GM12878 (cell line): ENCODE data around the gene MDM1. TPM values are rescaled to one million over a fixed set of nuclear protein-coding genes. Genes with fewer than 3 reads are reported as not detected.

Experiments used
- ATAC-seq: fragments of 200-7000 bp; cut with Tn5 transposase; 3 replicates; pipeline ENCODE4 v1.9.1; 2020; ENCODE audit warnings: mild to moderate bottlenecking, moderate library complexity
- BruUV-seq: library from RNA; stranded (reverse); fragments of 400-500 nt; replicated peaks from 2 replicates; lab custom pipeline; 2021; lab: Mats Ljungman, UMichigan
- CTCF ChIA-PET: fragments of 300-600 bp; sonication (Branson Sonifier 250); formaldehyde crosslinking; extraction: SDS; loops from one replicate; lab custom pipeline; 2021; ENCODE audit warnings: inconsistent platforms; lab: Yijun Ruan, JAX
- POLR2A ChIA-PET: fragments of 350-600 bp; formaldehyde crosslinking; extraction: SDS; loops from one replicate; lab custom pipeline; 2021; ENCODE audit warnings: inconsistent platforms; lab: Charles Lee
- RAD21 ChIA-PET: fragments of 300-600 bp; sonication (Branson Sonifier 250); formaldehyde crosslinking; loops from one replicate; lab custom pipeline; 2023; ENCODE audit warnings: antibody characterized with exemption; ENCODE audit not compliant: unreplicated experiment; lab: Charles Lee
- SMC1A ChIA-PET: fragments of 300-600 bp; sonication (Branson Sonifier 250); formaldehyde crosslinking; loops from one replicate; lab custom pipeline; 2023; ENCODE audit not compliant: unreplicated experiment, uncharacterized antibody; lab: Charles Lee
- DNase-seq: peaks from one replicate; pipeline ENCODE4 v3.0.0-alpha.2; 2011; ENCODE audit warnings: low read depth, low spot score
- FAIRE-seq: peaks from 3 replicates; lab custom pipeline; 2011; peaks lifted over from hg19 to GRCh38; lab: Jason Lieb, UNC
- H2AFZ ChIP-seq: 2 replicates; pipeline ENCODE4 v1.6.0; 2011; ENCODE audit warnings: low read depth, low read length, control low read depth; ENCODE audit not compliant: control insufficient read depth
- H3K27ac ChIP-seq: 2 replicates; pipeline ENCODE4 v1.5.1; 2011; ENCODE audit warnings: control low read depth; ENCODE audit not compliant: control insufficient read depth, insufficient read depth
- H3K27me3 ChIP-seq, 2 experiments: replicated peaks in 1 of 2; 2 replicates each; pipeline versions ENCODE4 v1.6.0 to v1.6.1; 2011; ENCODE audit warnings: low read length in 1 of 2; ENCODE audit not compliant: control insufficient read depth in 2 of 2, insufficient read depth in 2 of 2
- H3K36me3 ChIP-seq, 2 experiments: 2 replicates each; pipeline ENCODE4 v1.5.1; 2011; ENCODE audit warnings: low read length in 1 of 2; ENCODE audit not compliant: control insufficient read depth in 2 of 2, insufficient read depth in 2 of 2
- H3K4me1 ChIP-seq: 2 replicates; pipeline ENCODE4 v1.6.1; 2011; ENCODE audit warnings: mild to moderate bottlenecking, low read length, moderate library complexity, mixed read lengths; ENCODE audit not compliant: control insufficient read depth, insufficient read depth
- H3K4me2 ChIP-seq: 2 replicates; pipeline ENCODE4 v1.6.0; 2011; ENCODE audit warnings: control low read depth; ENCODE audit not compliant: control insufficient read depth, insufficient read depth
- H3K4me3 ChIP-seq: fragments of 200-600 bp; sonication (generic); 2 replicates; pipeline ENCODE4 v1.5.1; 2016
- H3K79me2 ChIP-seq: 2 replicates; pipeline ENCODE4 v1.6.0; 2011; ENCODE audit warnings: low read length; ENCODE audit not compliant: control insufficient read depth, insufficient read depth
- H3K9ac ChIP-seq: 2 replicates; pipeline ENCODE4 v1.8.0; 2011; ENCODE audit warnings: low read length, control low read depth, mixed read lengths; ENCODE audit not compliant: control insufficient read depth, insufficient read depth
- H3K9me3 ChIP-seq: replicated peaks from 3 replicates; pipeline ENCODE4 v1.5.1; 2011; ENCODE audit warnings: mild to moderate bottlenecking, low read length; ENCODE audit not compliant: control insufficient read depth, insufficient read depth
- H4K20me1 ChIP-seq: 2 replicates; pipeline ENCODE4 v1.6.0; 2011; ENCODE audit not compliant: control insufficient read depth, insufficient read depth
- CBX5 ChIP-seq: sonication (generic); IDR thresholded peaks from 2 replicates; pipeline ENCODE4 v1.6.1; 2016; ENCODE audit warnings: low read depth, moderate library complexity, mild to moderate bottlenecking, inconsistent platforms
- CREM ChIP-seq: IDR thresholded peaks from 2 replicates; pipeline ENCODE4 v1.6.1; 2014; ENCODE audit warnings: antibody characterized with exemption, low read depth
- HDAC6 ChIP-seq: fragments of 200-600 bp; sonication (generic); IDR thresholded peaks from one replicate; pipeline ENCODE4 v1.8.0; 2017; ENCODE audit warnings: antibody characterized with exemption; ENCODE audit not compliant: unreplicated experiment
- RCOR1 ChIP-seq: conservative IDR thresholded peaks from 2 replicates; pipeline ENCODE4 v1.6.1; 2012; ENCODE audit warnings: low read depth, low read length, improper control_type of control experiment
- WGBS: methylation state at CpG from one replicate; pipeline ENCODE4 v1.1.6; 2016; ENCODE audit warnings: low lambda C conversion rate; ENCODE audit not compliant: insufficient replicate concordance, insufficient coverage; ENCODE audit errors: missing lambda C conversion rate; 5-methylcytosine and 5-hydroxymethylcytosine counted together
- in situ Hi-C: fragments of 300-500 bp; cut with MboI; formaldehyde crosslinking; loops from 9 replicates; pipeline ENCODE4 v1.14.3; 2018; ENCODE audit warnings: mixed read lengths
- intact Hi-C: fragments of 100-400 bp; cut with micrococcal nuclease; formaldehyde crosslinking; loops from one replicate; pipeline ENCODE4 v1.14.2; 2022; ENCODE audit not compliant: unreplicated experiment
- polyA plus RNA-seq, 11 experiments: library from polyadenylated mRNA; depleted of rRNA in 4 of 11; unstranded in 6 of 11; stranded (reverse) in 5 of 11; fragments of >200 nt; fragmentation: Nextera tagmentation in 4 of 11; fragmentation: Illumina TruSeq in 1 of 11; extraction: Ambion mirVana in 4 of 11; extraction: Trizol in 1 of 11; gene quantifications; 1 replicate in 1 of 11; 2 replicates in 10 of 11; pipeline versions ENCODE4 v1.2.1 to v1.2.3, GENCODE V29; 2011 to 2016; ENCODE audit warnings: inconsistent platforms in 2 of 11, missing spikeins in 2 of 11, low read depth in 1 of 11
- total RNA-seq, 4 experiments: library from RNA; depleted of rRNA in 3 of 4; stranded (reverse); fragments of >200 nt in 3 of 4; fragmentation: Illumina TruSeq in 1 of 4; extraction: Trizol in 1 of 4; gene quantifications; 2 replicates each; pipeline versions ENCODE4 v1.2.1 to v1.2.3, GENCODE V29; 2013 to 2021
- TF ChIP-seq, protein P1 (sequence below): fragments of 450-650 bp; conservative IDR thresholded peaks from 2 replicates; pipeline ENCODE4 v1.6.1; 2017; ENCODE audit warnings: mild to moderate bottlenecking, moderate library complexity

The MDM1 gene
- total and polyA plus RNA-seq, 10 of the 15 experiments (the other 5 are each of a cell fraction or from before 2014, with no cell fraction given) = 10.1 to 25.3 (median 16.5) TPM

DNA sequence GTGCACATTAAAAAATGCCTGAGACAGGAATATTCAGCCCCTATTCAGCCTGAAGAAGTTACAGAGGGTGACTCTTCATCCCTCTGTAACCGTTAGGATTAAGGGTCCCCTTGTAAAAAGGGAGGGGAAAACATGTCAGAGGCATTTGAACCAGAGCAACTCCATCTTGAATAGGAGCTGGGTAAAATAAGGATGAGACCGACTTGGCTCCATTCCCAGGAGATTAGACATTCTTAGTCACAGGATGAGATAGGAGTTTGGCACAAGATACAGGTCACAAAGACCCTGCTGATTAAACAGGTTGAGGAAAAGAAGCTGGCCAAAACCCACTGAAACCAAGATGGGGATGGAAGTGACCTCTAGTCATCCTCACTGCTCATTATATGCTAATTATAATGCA is 19.9 kb upstream of the MDM1 start (continued):
- TF ChIP-seq, protein P1, sequence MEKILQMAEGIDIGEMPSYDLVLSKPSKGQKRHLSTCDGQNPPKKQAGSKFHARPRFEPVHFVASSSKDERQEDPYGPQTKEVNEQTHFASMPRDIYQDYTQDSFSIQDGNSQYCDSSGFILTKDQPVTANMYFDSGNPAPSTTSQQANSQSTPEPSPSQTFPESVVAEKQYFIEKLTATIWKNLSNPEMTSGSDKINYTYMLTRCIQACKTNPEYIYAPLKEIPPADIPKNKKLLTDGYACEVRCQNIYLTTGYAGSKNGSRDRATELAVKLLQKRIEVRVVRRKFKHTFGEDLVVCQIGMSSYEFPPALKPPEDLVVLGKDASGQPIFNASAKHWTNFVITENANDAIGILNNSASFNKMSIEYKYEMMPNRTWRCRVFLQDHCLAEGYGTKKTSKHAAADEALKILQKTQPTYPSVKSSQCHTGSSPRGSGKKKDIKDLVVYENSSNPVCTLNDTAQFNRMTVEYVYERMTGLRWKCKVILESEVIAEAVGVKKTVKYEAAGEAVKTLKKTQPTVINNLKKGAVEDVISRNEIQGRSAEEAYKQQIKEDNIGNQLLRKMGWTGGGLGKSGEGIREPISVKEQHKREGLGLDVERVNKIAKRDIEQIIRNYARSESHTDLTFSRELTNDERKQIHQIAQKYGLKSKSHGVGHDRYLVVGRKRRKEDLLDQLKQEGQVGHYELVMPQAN = no peak
- TF ChIP-seq RCOR1 (no peak), CREM (no peak), HDAC6 (no peak)
- TF ChIP-seq, all 136 proteins: peak for 0

DNA sequence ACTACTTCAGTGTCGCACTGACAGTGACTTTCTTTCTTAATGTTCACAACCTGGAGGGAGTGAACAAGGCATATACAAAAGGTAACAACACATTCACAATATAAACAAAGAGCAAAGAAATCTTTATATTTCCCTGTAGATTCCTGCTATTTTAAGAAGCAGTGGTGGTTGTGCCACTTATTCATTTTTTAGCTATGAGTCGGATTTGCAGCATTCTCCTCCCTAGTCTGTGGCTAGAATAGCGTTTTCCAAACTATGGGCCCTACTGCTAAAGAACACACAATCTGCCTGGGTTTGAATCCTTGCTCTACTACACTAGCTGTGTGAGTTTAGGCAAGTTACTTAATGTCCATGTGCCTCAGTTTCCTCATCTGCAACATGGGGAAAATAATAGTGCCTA is 18.6 kb upstream of the MDM1 start:
- WGBS = 63% methylated on average over 3 of the region's 3 CpGs
- H3K9ac ChIP-seq = no peak overlapping the region
- ChIA-PET RAD21 (no interaction called here), POLR2A (no interaction called here), CTCF (no interaction called here), SMC1A (interaction anchor here (0.7 to 4.0 kb wide), 4 partner anchors 9 to 341 kb away, joined by 3 to 16 read pairs (median 4); no protein-coding TSS in a partner anchor)
- no peaks in the 10 kb centered on the region for H3K36me3 ChIP-seq
- H4K20me1 ChIP-seq = no peaks in the 10 kb centered on the region
- no peaks in the 10 kb centered on the region for H3K79me2 ChIP-seq
- no peaks in the 10 kb centered on the region for H3K27me3 ChIP-seq
- no peaks in the 10 kb centered on the region for H3K9me3 ChIP-seq
- H2AFZ ChIP-seq = no peak overlapping the region
- in situ Hi-C loops = loop anchor here (25.0 kb wide), 1 partner anchor 262 kb away; the partner anchor contains the start of gene RAP1B
- FAIRE-seq (no peak), DNase-seq (no peak), ATAC-seq (no peak)
- no peak overlapping the region for H3K27ac ChIP-seq
- no peak overlapping the region for H3K4me3 ChIP-seq
- no peaks in the 10 kb centered on the region for H3K4me1 ChIP-seq
- BruUV-seq = no TSS peak
- TF ChIP-seq CBX5 = no peak
- no peak overlapping the region for H3K4me2 ChIP-seq
- intact Hi-C loops = no loop called here
